Myometrial cell (primary cell): ENCODE data around the gene CGNL1. TPM values are rescaled to one million over a fixed set of nuclear protein-coding genes. Genes with fewer than 3 reads are reported as not detected.

Source experiments
- total RNA-seq: library from RNA; depleted of rRNA; stranded (reverse); fragments of >200 nt; gene quantifications from 2 replicates; pipeline ENCODE4 v1.2.3, GENCODE V29; 2015

Gene CGNL1
- total RNA-seq: not detected in 2 replicates

GRCh38 chr15:57375827-57376695, at the start of gene CGNL1:
TSS of gene CGNL1 (plus strand) at chr15:57376505. CDS start at chr15:57438000, 61,495 bp downstream.

GRCh38 chr15:57591822-57592367, 215.6 kb downstream of the CGNL1 start, which contains the start of gene MYZAP:
TSS of gene MYZAP (plus strand) at chr15:57591904. CDS start at chr15:57592035, 131 bp downstream.

Other genes with a start within 250 kb of the CGNL1 start
- 4.3 and 6.7 TPM in 2 replicates for gene MYZAP, start 215.4 kb downstream of the CGNL1 start, total RNA-seq